PC-3 (cell line): ENCODE measurements around the gene LRRIQ4. TPM values are rescaled to one million over a fixed set of nuclear protein-coding genes. Genes with fewer than 3 reads are reported as not detected.

Source experiments
- ATAC-seq: fragments of 200-7000 bp; cut with Tn5 transposase; 2 replicates; pipeline ENCODE4 v1.9.1; 2020; ENCODE audit warnings: mild to moderate bottlenecking, moderate library complexity
- BruUV-seq: library from RNA; stranded (reverse); fragments of 400-500 nt; replicated peaks from 2 replicates; lab custom pipeline; 2021; lab: Mats Ljungman, UMichigan
- CTCF ChIA-PET: fragments of 300-600 bp; sonication (Branson Sonifier 250); formaldehyde crosslinking; loops from one replicate; lab custom pipeline; 2022; ENCODE audit warnings: antibody characterized with exemption; lab: Charles Lee
- POLR2A ChIA-PET: fragments of 300-600 bp; sonication (Branson Sonifier 250); formaldehyde crosslinking; loops from one replicate; lab custom pipeline; 2022; ENCODE audit warnings: antibody characterized with exemption; ENCODE audit not compliant: unreplicated experiment; lab: Charles Lee
- DNase-seq: peaks from one replicate; pipeline ENCODE4 v3.0.0-alpha.2; 2015
- H2AFZ ChIP-seq: fragments of 300-600 bp; sonication (generic); 2 replicates; pipeline ENCODE4 v1.6.0; 2016; ENCODE audit warnings: antibody characterized with exemption, low read length
- H3F3A ChIP-seq: fragments of 300-600 bp; sonication (generic); one replicate; pipeline ENCODE4 v1.6.0; 2017; ENCODE audit warnings: antibody characterized with exemption, low read length, control low read depth, mild to moderate bottlenecking; ENCODE audit not compliant: unreplicated experiment
- H3K27ac ChIP-seq: fragments of 300-600 bp; sonication (generic); 2 replicates; pipeline ENCODE4 v1.5.1; 2016; ENCODE audit warnings: mild to moderate bottlenecking, low read length
- H3K27me3 ChIP-seq: fragments of 300-600 bp; sonication (generic); 2 replicates; pipeline ENCODE4 v1.6.1; 2016; ENCODE audit warnings: low read length, mixed read lengths
- H3K36me3 ChIP-seq: fragments of 300-600 bp; sonication (generic); 2 replicates; pipeline ENCODE4 v1.6.1; 2016; ENCODE audit warnings: low read depth, mixed run types, low read length, mixed read lengths
- H3K4me1 ChIP-seq: fragments of 300-600 bp; sonication (generic); 2 replicates; pipeline ENCODE4 v1.5.1; 2016; ENCODE audit warnings: low read length; ENCODE audit not compliant: insufficient read depth
- H3K4me2 ChIP-seq: fragments of 300-600 bp; sonication (generic); 2 replicates; pipeline ENCODE4 v1.6.0; 2016; ENCODE audit warnings: low read length
- H3K4me3 ChIP-seq: fragments of 300-600 bp; sonication (generic); 2 replicates; pipeline ENCODE4 v1.5.1; 2016; ENCODE audit warnings: mild to moderate bottlenecking, low read length, mixed read lengths
- H3K79me2 ChIP-seq: fragments of 300-600 bp; sonication (generic); 2 replicates; pipeline ENCODE4 v1.6.1; 2017; ENCODE audit warnings: low read length, mixed read lengths
- H3K9ac ChIP-seq: fragments of 300-600 bp; sonication (generic); 2 replicates; pipeline ENCODE4 v1.6.0; 2016; ENCODE audit warnings: mild to moderate bottlenecking, low read length
- H3K9me2 ChIP-seq: fragments of 300-600 bp; sonication (generic); replicated peaks from 2 replicates; pipeline ENCODE4 v1.6.1; 2016; ENCODE audit warnings: mixed run types, low read length, mixed read lengths
- H3K9me3 ChIP-seq: fragments of 300-600 bp; sonication (generic); 2 replicates; pipeline ENCODE4 v1.6.1; 2016; ENCODE audit warnings: low read length, mixed read lengths
- H4K20me1 ChIP-seq: fragments of 300-600 bp; sonication (generic); 2 replicates; pipeline ENCODE4 v1.6.1; 2016; ENCODE audit warnings: low read length, mixed read lengths
- CTCF ChIP-seq: fragments of 300-600 bp; sonication (generic); conservative IDR thresholded peaks from 2 replicates; pipeline ENCODE4 v1.5.1; 2017; ENCODE audit warnings: antibody characterized with exemption, low read depth, mild to moderate bottlenecking, low read length
- EZH2 ChIP-seq: fragments of 300-600 bp; sonication (generic); IDR thresholded peaks from one replicate; pipeline ENCODE4 v1.6.1; 2017; ENCODE audit warnings: antibody characterized with exemption, mild to moderate bottlenecking, low read length; ENCODE audit not compliant: unreplicated experiment
- EZH2phosphoT487 ChIP-seq: fragments of 300-600 bp; sonication (generic); IDR thresholded peaks from 2 replicates; pipeline ENCODE4 v1.6.1; 2018; ENCODE audit warnings: mild to moderate bottlenecking, antibody characterized with exemption, low read length, borderline replicate concordance
- intact Hi-C: fragments of 100-400 bp; cut with micrococcal nuclease; formaldehyde crosslinking; loops from 2 replicates; pipeline ENCODE4 v1.9.0; 2023
- total RNA-seq: library from RNA; depleted of rRNA; stranded (reverse); fragments of >200 nt; gene quantifications from 2 replicates; pipeline ENCODE4 v1.2.3, GENCODE V29; 2014

Gene LRRIQ4
- total RNA-seq, 1 experiment from 2014 or later: not detected

GRCh38 chr3:169764882-169765612, 47.6 kb upstream of the LRRIQ4 start, which contains the start of gene TERC:
Gene TERC (minus strand): TSS chr3:169765060.
- Histone ChIP-seq H3K27ac (peak within 1 kb of the TSS; percentile 82), H4K20me1 (no peaks in the 10 kb centered on the region), H3K4me1 (peaks cover 5% of the 10 kb centered on the region), H3K36me3 (no peaks in the 10 kb centered on the region), H3K4me2 (peak within 1 kb of the TSS; percentile 87), H3K9me2 (no peaks in the 10 kb centered on the region), H3K79me2 (no peaks in the 10 kb centered on the region), H3K4me3 (peak within 1 kb of the TSS; percentile 81), H3K9ac (peak within 1 kb of the TSS; percentile 99), H3F3A (peaks cover 6% of the 10 kb centered on the region), H2AFZ (peak within 1 kb of the TSS; percentile 96), H3K27me3 (no peaks in the 10 kb centered on the region), H3K9me3 (no peaks in the 10 kb centered on the region)
- TF ChIP-seq EZH2 (no peak), EZH2phosphoT487 (no peak), CTCF (no peak)
- POLR2A ChIA-PET: interaction anchor here (0.5 to 0.6 kb wide), 3 partner anchors 21 to 1903 kb away, joined by 3 to 7 read pairs (median 5); no protein-coding TSS in a partner anchor
- CTCF ChIA-PET: no interaction called here
- intact Hi-C loops: loop anchor here (1.0 to 10.0 kb wide), 4 partner anchors 97 to 1050 kb away; partner anchors contain the start of genes PHC3 and SEC62
- ATAC-seq (peak; percentile 85), DNase-seq (peak; percentile 97)
- TSS peak; percentile 92 for BruUV-seq

- ChIA-PET POLR2A (interaction anchor here (0.6 kb wide), 4 partner anchors 371 to 594 kb away, joined by 3 to 18 read pairs (median 9); no protein-coding TSS in a partner anchor), CTCF (interaction anchor here (0.5 kb wide), 1 partner anchor 280 kb away, joined by 3 read pairs; no protein-coding TSS in a partner anchor)
- Histone ChIP-seq H3K4me1 (peaks cover 10% of the 10 kb centered on the region), H3K27me3 (no peaks in the 10 kb centered on the region), H3K4me3 (peak within 1 kb of the TSS; percentile 70), H4K20me1 (no peaks in the 10 kb centered on the region), H3K36me3 (peaks cover 2% of the 10 kb centered on the region; the same call in 1 of the 2 replicates), H3K9me3 (no peaks in the 10 kb centered on the region), H3F3A (peaks cover 6% of the 10 kb centered on the region), H3K9ac (peak within 1 kb of the TSS; percentile 83), H3K79me2 (peaks cover 13% of the 10 kb centered on the region), H2AFZ (peak within 1 kb of the TSS; percentile 82), H3K4me2 (peak within 1 kb of the TSS; percentile 77), H3K9me2 (no peaks in the 10 kb centered on the region), H3K27ac (peak within 1 kb of the TSS; percentile 42)
- intact Hi-C loops: loop anchor here (5.0 to 10.0 kb wide), 4 partner anchors 43 to 1672 kb away; partner anchors contain the start of genes GOLIM4, GPR160, LRRC34 and LRRIQ4
- DNase-seq: peak; percentile 57
- TF ChIP-seq CTCF (0 out of 2 replicates have a peak, but pooled peaks have one; percentile 9), EZH2 (no peak)
- BruUV-seq: no TSS peak
- peak; percentile 11 for ATAC-seq
Measured at GRCh38 chr3:169769287-169770181, 43.1 kb upstream of the LRRIQ4 start, which contains the start of gene ACTRT3. Gene ACTRT3 (minus strand): TSS chr3:169769561. CDS start chr3:169769520, 41 bp downstream.
